ENCODE results near the gene ASF1A. TPM values are rescaled to one million over a fixed set of nuclear protein-coding genes. Genes with fewer than 3 reads are reported as not detected.

Gene ASF1A
- total and polyA plus RNA-seq, 8 donors: 0.87 to 39.7 (median 14.5) TPM

GRCh38 chr6:118921084-118921483 lies 27.1 kb downstream of the ASF1A start:
- H3K4me1 ChIP-seq: peaks cover 0 to 8% (median 0%) of the 10 kb centered on the region in 4 donors
- H3K27me3 ChIP-seq: no peaks in the 10 kb centered on the region
- no peaks in the 10 kb centered on the region for H3K9me3 ChIP-seq
- no peak for DNase-seq
- H3K4me3 ChIP-seq: no peak overlapping the region
- H3K27ac ChIP-seq: no peak overlapping the region
- intact Hi-C loops (cut with DNase I; ENCODE audit: low total_unique reads): no loop called here
- WGBS, 5 donors: 95 to 100% (median 100%) methylated on average over 1 of the region's 1 CpG
- peaks cover 21 to 89% (median 82%) of the 10 kb centered on the region in 4 donors for H3K36me3 ChIP-seq
- TF ChIP-seq EP300 (IDR thresholded peaks at IDR 0.05) (no peak), CTCF (IDR thresholded peaks at IDR 0.05) (no peak), POLR2A (IDR thresholded peaks at IDR 0.05) (no peak), POLR2AphosphoS5 (IDR thresholded peaks at IDR 0.05) (no peak)

GRCh38 chr6:118923035-118923434 lies 29.1 kb downstream of the ASF1A start:
- Histone ChIP-seq H3K4me1 (peaks cover 0 to 8% (median 0%) of the 10 kb centered on the region in 4 donors), H3K9me3 (no peaks in the 10 kb centered on the region), H3K27ac (no peak overlapping the region), H3K27me3 (no peaks in the 10 kb centered on the region), H3K36me3 (peaks cover 21 to 86% (median 81%) of the 10 kb centered on the region in 4 donors), H3K4me3 (no peak overlapping the region)
- intact Hi-C loops (cut with DNase I; ENCODE audit: low total_unique reads): no loop called here
- TF ChIP-seq EP300 (IDR thresholded peaks at IDR 0.05) (no peak), POLR2A (IDR thresholded peaks at IDR 0.05) (no peak), CTCF (IDR thresholded peaks at IDR 0.05) (no peak), POLR2AphosphoS5 (IDR thresholded peaks at IDR 0.05) (no peak)
- WGBS, 5 donors: 67 to 88% (median 83%) methylated on average over 3 of the region's 3 CpGs
- DNase-seq: no peak

GRCh38 chr6:118930680-118931079 lies 36.7 kb downstream of the ASF1A start:
- no peak for DNase-seq
- intact Hi-C loops (cut with DNase I; ENCODE audit: low total_unique reads): no loop called here
- H3K4me1 ChIP-seq: peaks cover 3 to 29% (median 17%) of the 10 kb centered on the region in 4 donors
- H3K9me3 ChIP-seq: no peaks in the 10 kb centered on the region
- no peaks in the 10 kb centered on the region for H3K27me3 ChIP-seq
- H3K4me3 ChIP-seq: no peak overlapping the region
- TF ChIP-seq CTCF (IDR thresholded peaks at IDR 0.05): no peak
- no peak for TF ChIP-seq POLR2AphosphoS5 (IDR thresholded peaks at IDR 0.05)
- no peak for TF ChIP-seq POLR2A (IDR thresholded peaks at IDR 0.05)
- TF ChIP-seq EP300 (IDR thresholded peaks at IDR 0.05): no peak
- no peak overlapping the region for H3K27ac ChIP-seq
- 92 to 98% (median 97%) methylated on average over 3 of the region's 3 CpGs for WGBS, 5 donors
- peaks cover 20 to 64% (median 56%) of the 10 kb centered on the region in 4 donors for H3K36me3 ChIP-seq

- peaks cover 20 to 58% (median 55%) of the 10 kb centered on the region in 4 donors for H3K36me3 ChIP-seq
- no peak overlapping the region for H3K4me3 ChIP-seq
- intact Hi-C loops (cut with DNase I; ENCODE audit: low total_unique reads): no loop called here
- peaks cover 3 to 36% (median 19%) of the 10 kb centered on the region in 4 donors for H3K4me1 ChIP-seq
- 93 to 97% (median 95%) methylated on average over 5 of the region's 5 CpGs for WGBS, 5 donors
- no peak for DNase-seq
- no peaks in the 10 kb centered on the region for H3K27me3 ChIP-seq
- H3K27ac ChIP-seq: no peak overlapping the region
- no peaks in the 10 kb centered on the region for H3K9me3 ChIP-seq
- TF ChIP-seq POLR2A (IDR thresholded peaks at IDR 0.05): no peak
These were observed 37.5 kb downstream of the ASF1A start for GRCh38 chr6:118931436-118931835.

- no peak for TF ChIP-seq CTCF (IDR thresholded peaks at IDR 0.05)
- TF ChIP-seq POLR2AphosphoS5 (IDR thresholded peaks at IDR 0.05): no peak
- TF ChIP-seq POLR2A (IDR thresholded peaks at IDR 0.05): no peak
- no peak for TF ChIP-seq EP300 (IDR thresholded peaks at IDR 0.05)
- WGBS, 5 donors: 19 to 47% (median 26%) methylated on average over 2 of the region's 2 CpGs
- peaks cover 3 to 36% (median 19%) of the 10 kb centered on the region in 4 donors for H3K4me1 ChIP-seq
- DNase-seq: peak in 1 of 2 donors; percentile 23
- H3K27me3 ChIP-seq: no peaks in the 10 kb centered on the region
- peaks cover 20 to 50% (median 47%) of the 10 kb centered on the region in 4 donors for H3K36me3 ChIP-seq
- intact Hi-C loops (cut with DNase I; ENCODE audit: low total_unique reads): no loop called here
- no peaks in the 10 kb centered on the region for H3K9me3 ChIP-seq
- H3K4me3 ChIP-seq: no peak overlapping the region
- H3K27ac ChIP-seq: no peak overlapping the region
These were observed 38.5 kb downstream of the ASF1A start for GRCh38 chr6:118932421-118932820.

Measured in stomach (tissue), 9 donors.